ENCODE results near the gene RNASET2. TPM values are rescaled to one million over a fixed set of nuclear protein-coding genes. Genes with fewer than 3 reads are reported as not detected.
"Not testable (repeated sequence)": the region's sequence is repeated elsewhere in the genome, so short reads cannot be mapped to it uniquely, and the experiment has no call there.

The RNASET2 gene
- total RNA-seq, 1 donor from 2014 or later = 56.2 TPM

- no peak for DNase-seq (ENCODE audit: low spot score)
- no peaks in the 10 kb centered on the region for H3K27me3 Mint-ChIP-seq (ENCODE audit: low read depth)
- intact Hi-C loops (cut with micrococcal nuclease) = no loop called here
- no peak overlapping the region for H3K27ac Mint-ChIP-seq
- no peak overlapping the region for H3K4me3 Mint-ChIP-seq (ENCODE audit: low read depth)
- peaks cover 59% of the 10 kb centered on the region for H3K36me3 Mint-ChIP-seq (ENCODE audit: low read depth)
- peaks cover 2% of the 10 kb centered on the region for H3K4me1 Mint-ChIP-seq (ENCODE audit: low read depth)
- H3K9me3 Mint-ChIP-seq = no peaks in the 10 kb centered on the region
Measured at GRCh38 chr6:166927935-166928643, 28.3 kb downstream of the RNASET2 start.

GRCh38 chr6:166927240-166927934, 29.0 kb downstream of the RNASET2 start:
- no peak overlapping the region for H3K4me3 Mint-ChIP-seq (ENCODE audit: low read depth)
- peaks cover 53% of the 10 kb centered on the region for H3K36me3 Mint-ChIP-seq (ENCODE audit: low read depth)
- intact Hi-C loops (cut with micrococcal nuclease) = no loop called here
- H3K4me1 Mint-ChIP-seq (ENCODE audit: low read depth) = peaks cover 6% of the 10 kb centered on the region
- H3K27ac Mint-ChIP-seq = peak overlapping the region; percentile 29
- H3K27me3 Mint-ChIP-seq (ENCODE audit: low read depth) = no peaks in the 10 kb centered on the region
- DNase-seq (ENCODE audit: low spot score) = no peak
- H3K9me3 Mint-ChIP-seq = no peaks in the 10 kb centered on the region

GRCh38 chr6:166926748-166927147, 29.6 kb downstream of the RNASET2 start:
- peaks cover 48% of the 10 kb centered on the region for H3K36me3 Mint-ChIP-seq (ENCODE audit: low read depth)

GRCh38 chr6:166925141-166925996, 31.0 kb downstream of the RNASET2 start:
- H3K4me1 Mint-ChIP-seq (ENCODE audit: low read depth) = peaks cover 8% of the 10 kb centered on the region
- H3K27ac Mint-ChIP-seq = no peak overlapping the region
- DNase-seq (ENCODE audit: low spot score) = no peak
- H3K9me3 Mint-ChIP-seq = no peaks in the 10 kb centered on the region
- peaks cover 35% of the 10 kb centered on the region for H3K36me3 Mint-ChIP-seq (ENCODE audit: low read depth)
- H3K27me3 Mint-ChIP-seq (ENCODE audit: low read depth) = no peaks in the 10 kb centered on the region
- intact Hi-C loops (cut with micrococcal nuclease) = no loop called here
- H3K4me3 Mint-ChIP-seq (ENCODE audit: low read depth) = no peak overlapping the region

More at GRCh38 chr6:166926748-166927147, 29.6 kb downstream of the RNASET2 start:
- intact Hi-C loops (cut with micrococcal nuclease) = no loop called here
- DNase-seq (ENCODE audit: low spot score) = no peak
- Mint-ChIP-seq H3K27me3 (ENCODE audit: low read depth) (no peaks in the 10 kb centered on the region), H3K4me3 (ENCODE audit: low read depth) (no peak overlapping the region), H3K9me3 (no peaks in the 10 kb centered on the region), H3K27ac (no peak overlapping the region), H3K4me1 (ENCODE audit: low read depth) (peaks cover 10% of the 10 kb centered on the region)

GRCh38 chr6:166924531-166924930, 31.8 kb downstream of the RNASET2 start:
- peaks cover 26% of the 10 kb centered on the region for H3K36me3 Mint-ChIP-seq (ENCODE audit: low read depth)
- peaks cover 8% of the 10 kb centered on the region for H3K4me1 Mint-ChIP-seq (ENCODE audit: low read depth)
- no peaks in the 10 kb centered on the region for H3K27me3 Mint-ChIP-seq (ENCODE audit: low read depth)
- intact Hi-C loops (cut with micrococcal nuclease) = no loop called here
- H3K4me3 Mint-ChIP-seq (ENCODE audit: low read depth) = no peak overlapping the region
- DNase-seq (ENCODE audit: low spot score) = no peak
- H3K9me3 Mint-ChIP-seq = no peaks in the 10 kb centered on the region
- H3K27ac Mint-ChIP-seq = no peak overlapping the region

GRCh38 chr6:166922937-166923336, 33.4 kb downstream of the RNASET2 start:
- intact Hi-C loops (cut with micrococcal nuclease) = no loop called here
- no peak for DNase-seq (ENCODE audit: low spot score)

GRCh38 chr6:166921570-166921969, 34.8 kb downstream of the RNASET2 start:
- Mint-ChIP-seq H3K36me3 (ENCODE audit: low read depth) (peaks cover 5% of the 10 kb centered on the region), H3K9me3 (no peaks in the 10 kb centered on the region), H3K4me1 (ENCODE audit: low read depth) (peaks cover 8% of the 10 kb centered on the region), H3K27ac (no peak overlapping the region), H3K4me3 (ENCODE audit: low read depth) (no peak overlapping the region), H3K27me3 (ENCODE audit: low read depth) (no peaks in the 10 kb centered on the region)
- DNase-seq (ENCODE audit: low spot score) = no peak
- intact Hi-C loops (cut with micrococcal nuclease) = no loop called here

More at GRCh38 chr6:166922937-166923336, 33.4 kb downstream of the RNASET2 start:
- H3K4me1 Mint-ChIP-seq (ENCODE audit: low read depth) = peaks cover 8% of the 10 kb centered on the region
- H3K27ac Mint-ChIP-seq = no peak overlapping the region
- H3K4me3 Mint-ChIP-seq (ENCODE audit: low read depth) = no peak overlapping the region
- no peaks in the 10 kb centered on the region for H3K9me3 Mint-ChIP-seq
- H3K27me3 Mint-ChIP-seq (ENCODE audit: low read depth) = no peaks in the 10 kb centered on the region
- peaks cover 14% of the 10 kb centered on the region for H3K36me3 Mint-ChIP-seq (ENCODE audit: low read depth)

- no peak overlapping the region for H3K4me3 Mint-ChIP-seq (ENCODE audit: low read depth)
- H3K27me3 Mint-ChIP-seq (ENCODE audit: low read depth) = no peaks in the 10 kb centered on the region
- H3K27ac Mint-ChIP-seq = no peak overlapping the region
- DNase-seq (ENCODE audit: low spot score) = no peak
- intact Hi-C loops (cut with micrococcal nuclease) = no loop called here
- peaks cover 11% of the 10 kb centered on the region for H3K9me3 Mint-ChIP-seq
- H3K36me3 Mint-ChIP-seq (ENCODE audit: low read depth) = peaks cover 12% of the 10 kb centered on the region
- no peaks in the 10 kb centered on the region for H3K4me1 Mint-ChIP-seq (ENCODE audit: low read depth)
Measured at GRCh38 chr6:166916824-166917223, 39.5 kb downstream of the RNASET2 start.

- H3K27ac Mint-ChIP-seq; intact Hi-C loops (cut with micrococcal nuclease); H3K4me3 Mint-ChIP-seq (ENCODE audit: low read depth); H3K27me3 Mint-ChIP-seq (ENCODE audit: low read depth); DNase-seq (ENCODE audit: low spot score): not testable (repeated sequence)
- Mint-ChIP-seq H3K4me1 (ENCODE audit: low read depth) (peaks cover 12% of the 10 kb centered on the region), H3K36me3 (ENCODE audit: low read depth) (peaks cover 19% of the 10 kb centered on the region), H3K9me3 (peaks cover 16% of the 10 kb centered on the region)
Measured at GRCh38 chr6:166915484-166915883, 40.9 kb downstream of the RNASET2 start.

- H3K27me3 Mint-ChIP-seq (ENCODE audit: low read depth); intact Hi-C loops (cut with micrococcal nuclease); DNase-seq (ENCODE audit: low spot score); H3K4me3 Mint-ChIP-seq (ENCODE audit: low read depth); H3K27ac Mint-ChIP-seq: not testable (repeated sequence)
- Mint-ChIP-seq H3K36me3 (ENCODE audit: low read depth) (peaks cover 23% of the 10 kb centered on the region), H3K9me3 (peaks cover 16% of the 10 kb centered on the region), H3K4me1 (ENCODE audit: low read depth) (peaks cover 16% of the 10 kb centered on the region)
Measured at GRCh38 chr6:166914952-166915351, 41.4 kb downstream of the RNASET2 start.

- peaks cover 41% of the 10 kb centered on the region for H3K4me1 Mint-ChIP-seq (ENCODE audit: low read depth)
- H3K27ac Mint-ChIP-seq = peak overlapping the region; percentile 68
- H3K27me3 Mint-ChIP-seq (ENCODE audit: low read depth) = no peaks in the 10 kb centered on the region
Measured at GRCh38 chr6:166911248-166911677, 45.1 kb downstream of the RNASET2 start.

GRCh38 chr6:166910601-166911000, 45.7 kb downstream of the RNASET2 start:
- intact Hi-C loops (cut with micrococcal nuclease) = loop anchor here (2.0 kb wide), 1 partner anchor 40 kb away; no protein-coding TSS in a partner anchor

More at GRCh38 chr6:166911248-166911677, 45.1 kb downstream of the RNASET2 start:
- Mint-ChIP-seq H3K36me3 (ENCODE audit: low read depth) (peaks cover 23% of the 10 kb centered on the region), H3K4me3 (ENCODE audit: low read depth) (no peak overlapping the region), H3K9me3 (peaks cover 16% of the 10 kb centered on the region)
- intact Hi-C loops (cut with micrococcal nuclease) = loop anchor here (1.0 to 2.0 kb wide), 2 partner anchors 31 to 40 kb away; no protein-coding TSS in a partner anchor
- DNase-seq (ENCODE audit: low spot score) = no peak

More at GRCh38 chr6:166910601-166911000, 45.7 kb downstream of the RNASET2 start:
- Mint-ChIP-seq H3K4me1 (ENCODE audit: low read depth) (peaks cover 42% of the 10 kb centered on the region), H3K36me3 (ENCODE audit: low read depth) (peaks cover 19% of the 10 kb centered on the region), H3K4me3 (ENCODE audit: low read depth) (no peak overlapping the region), H3K9me3 (peaks cover 12% of the 10 kb centered on the region), H3K27ac (peak overlapping the region; percentile 20), H3K27me3 (ENCODE audit: low read depth) (no peaks in the 10 kb centered on the region)
- DNase-seq (ENCODE audit: low spot score) = no peak
